Stimulated activated CD4-positive, alpha-beta T cell treated with anti-CD3 and anti-CD28 coated beads, Interleukin-2, amount 100 ng/mL, for 48 hours (primary cell): Measurements from ENCODE around the gene MATCAP1.

Experiments
- DNase-seq, 2 donors: peaks; one replicate each; pipeline ENCODE4 v3.0.0-alpha.2; 2020

Gene MATCAP1

DNA sequence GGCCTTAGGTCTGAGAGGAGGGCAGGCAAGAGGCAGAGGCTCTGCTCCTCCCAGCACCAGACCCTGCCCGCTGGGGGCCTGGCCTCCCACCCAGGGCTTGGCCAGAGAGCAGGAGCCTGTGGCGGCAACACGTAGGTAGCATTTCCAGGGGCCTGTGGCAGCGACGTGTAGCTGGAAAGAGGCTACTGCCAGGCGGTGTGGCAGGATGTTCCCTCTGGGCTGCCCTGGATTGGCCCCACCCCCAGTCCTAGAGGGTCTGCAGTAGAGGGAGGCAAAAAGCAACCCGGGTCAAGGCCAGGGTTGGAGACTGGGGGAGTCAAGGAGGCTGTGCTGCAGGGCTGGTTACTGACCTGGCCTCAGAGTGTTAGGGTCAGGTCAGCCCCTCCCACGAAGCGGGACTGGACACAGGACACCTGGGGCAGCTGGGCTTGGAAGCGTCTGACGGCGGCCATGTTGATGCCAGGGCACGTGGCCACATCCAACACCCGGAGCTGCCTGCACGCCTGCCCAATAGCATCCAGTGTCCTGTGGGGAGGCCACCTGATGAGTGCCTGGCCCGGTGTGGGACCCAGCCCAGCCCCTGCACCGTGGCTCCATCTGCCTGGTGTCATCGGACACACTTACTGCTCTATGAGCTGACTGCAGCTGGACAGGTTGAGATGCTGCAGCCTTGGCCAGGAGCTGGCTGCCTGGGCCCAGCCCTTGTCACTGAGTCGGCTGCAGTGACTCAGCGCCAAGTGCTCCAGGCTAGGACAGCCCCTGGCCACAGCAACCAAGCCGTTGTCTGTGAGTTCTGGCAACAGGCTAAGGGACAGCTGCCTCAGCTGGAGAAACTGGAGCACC lies 23.7 kb upstream of the MATCAP1 start:
- no peak for DNase-seq

DNA sequence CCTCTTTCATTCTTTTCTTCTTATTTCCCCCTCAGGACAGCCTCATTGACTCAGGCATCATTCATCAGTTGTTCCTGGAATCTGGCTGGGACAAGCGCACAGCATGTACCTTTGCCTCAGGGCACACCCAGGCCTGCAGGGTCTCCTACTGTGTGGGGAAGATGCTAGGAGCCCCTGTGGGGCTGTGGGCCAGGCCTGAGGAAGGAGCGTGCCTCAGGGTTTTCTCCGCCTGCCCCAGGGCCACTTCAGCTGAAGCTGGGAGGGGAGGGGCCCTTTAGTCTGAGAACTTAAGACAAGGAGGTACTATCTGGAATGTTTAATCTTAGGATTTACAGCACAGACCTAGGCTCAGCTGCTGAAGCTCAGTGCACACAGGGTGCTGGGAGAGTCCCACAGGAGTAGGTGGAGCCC lies 23.1 kb upstream of the MATCAP1 start:
- DNase-seq, result no peak

DNA sequence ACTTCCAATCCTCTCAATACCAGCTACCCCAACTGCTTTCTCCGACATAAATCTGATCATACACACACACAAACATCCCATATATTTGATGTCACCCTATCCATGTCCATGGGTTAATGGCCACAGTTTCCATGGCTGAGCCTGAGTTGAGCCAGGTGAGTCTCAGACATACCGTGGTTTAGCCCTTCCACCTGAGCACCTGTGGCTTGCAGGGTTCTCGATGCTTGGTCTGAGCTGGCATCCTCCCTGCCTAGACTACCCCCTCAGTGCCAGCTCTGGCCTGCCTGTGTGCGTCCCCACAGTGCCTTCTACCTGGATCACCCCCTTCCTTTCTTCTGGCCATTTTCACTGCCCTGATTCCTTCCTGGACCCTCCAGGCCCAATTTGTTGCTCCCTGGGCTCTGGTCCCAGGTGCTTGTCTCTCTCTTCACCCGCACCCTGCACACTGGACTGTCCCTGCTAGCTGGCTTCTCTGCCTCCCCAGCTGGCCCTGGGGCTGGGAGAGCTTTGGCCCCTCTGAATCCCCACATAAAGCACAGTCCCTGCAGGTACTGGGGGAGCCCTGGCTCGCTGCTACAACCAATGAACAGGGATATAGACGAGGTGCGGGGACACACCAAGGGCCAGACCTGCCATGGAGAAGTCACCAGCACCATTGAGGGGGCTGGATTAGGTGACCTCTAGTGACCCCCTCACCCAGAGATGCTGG lies 22.5 kb upstream of the MATCAP1 start:
- no peak for DNase-seq

DNA sequence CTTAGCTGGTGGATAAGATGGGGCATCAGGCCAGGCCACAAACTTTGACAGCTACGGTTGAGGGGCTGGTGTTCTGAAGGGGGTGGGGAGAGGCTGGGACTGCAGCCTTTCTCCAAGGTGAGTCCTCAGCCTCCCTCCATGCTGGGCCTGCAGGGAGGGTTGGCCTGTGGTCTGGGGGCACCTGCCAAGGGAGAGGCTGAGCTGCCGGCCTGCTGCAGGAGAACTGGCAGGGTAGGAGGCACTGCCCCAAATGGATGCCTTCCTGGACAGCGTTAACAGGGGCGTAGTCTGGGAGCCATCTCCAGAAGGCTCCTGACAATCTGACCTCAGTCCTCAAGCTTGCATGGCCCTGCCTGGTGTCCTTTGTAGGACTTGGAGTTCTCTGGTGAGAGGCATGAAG lies 20.3 kb upstream of the MATCAP1 start:
- DNase-seq, result no peak

DNA sequence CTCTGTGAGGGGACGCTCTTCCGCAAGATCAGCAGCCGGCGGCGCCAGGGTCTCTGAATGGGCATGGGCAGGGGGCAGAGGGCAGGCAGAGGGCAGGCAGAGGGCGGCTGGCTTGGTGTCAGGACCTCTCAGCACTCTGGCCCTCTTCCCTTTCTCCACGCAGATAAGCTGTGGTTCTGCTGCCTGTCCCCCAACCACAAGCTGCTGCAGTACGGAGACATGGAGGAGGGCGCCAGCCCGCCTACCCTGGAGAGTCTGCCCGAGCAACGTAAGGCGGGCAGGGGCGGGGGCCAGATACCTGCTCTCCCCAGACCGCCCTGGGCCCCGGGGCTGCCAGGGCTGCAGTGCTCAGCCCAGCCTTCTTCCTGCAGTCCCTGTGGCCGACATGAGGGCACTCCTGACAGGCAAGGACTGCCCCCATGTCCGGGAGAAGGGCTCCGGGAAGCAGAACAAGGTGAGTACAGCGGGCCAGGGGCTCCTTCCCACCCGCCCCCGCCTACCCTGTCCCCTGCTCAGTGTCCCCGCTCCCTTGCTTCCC lies 19.3 kb upstream of the MATCAP1 start:
- no peak for DNase-seq

DNA sequence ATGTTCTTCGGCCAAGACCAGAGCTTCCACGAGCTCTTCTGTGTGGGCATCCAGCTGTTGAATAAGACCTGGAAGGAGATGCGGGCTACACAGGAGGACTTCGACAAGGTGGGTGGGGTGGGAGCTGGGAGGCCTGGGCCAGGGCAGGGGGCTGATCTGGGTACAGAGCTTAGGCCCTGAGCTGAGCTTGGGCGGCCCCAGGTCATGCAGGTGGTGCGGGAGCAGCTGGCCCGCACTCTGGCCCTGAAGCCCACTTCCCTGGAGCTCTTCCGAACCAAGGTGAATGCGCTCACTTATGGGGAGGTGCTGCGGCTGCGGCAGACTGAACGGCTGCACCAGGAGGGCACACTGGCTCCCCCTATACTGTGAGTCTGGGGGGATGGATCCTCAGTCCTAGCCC lies 18.7 kb upstream of the MATCAP1 start:
- no peak for DNase-seq

DNA sequence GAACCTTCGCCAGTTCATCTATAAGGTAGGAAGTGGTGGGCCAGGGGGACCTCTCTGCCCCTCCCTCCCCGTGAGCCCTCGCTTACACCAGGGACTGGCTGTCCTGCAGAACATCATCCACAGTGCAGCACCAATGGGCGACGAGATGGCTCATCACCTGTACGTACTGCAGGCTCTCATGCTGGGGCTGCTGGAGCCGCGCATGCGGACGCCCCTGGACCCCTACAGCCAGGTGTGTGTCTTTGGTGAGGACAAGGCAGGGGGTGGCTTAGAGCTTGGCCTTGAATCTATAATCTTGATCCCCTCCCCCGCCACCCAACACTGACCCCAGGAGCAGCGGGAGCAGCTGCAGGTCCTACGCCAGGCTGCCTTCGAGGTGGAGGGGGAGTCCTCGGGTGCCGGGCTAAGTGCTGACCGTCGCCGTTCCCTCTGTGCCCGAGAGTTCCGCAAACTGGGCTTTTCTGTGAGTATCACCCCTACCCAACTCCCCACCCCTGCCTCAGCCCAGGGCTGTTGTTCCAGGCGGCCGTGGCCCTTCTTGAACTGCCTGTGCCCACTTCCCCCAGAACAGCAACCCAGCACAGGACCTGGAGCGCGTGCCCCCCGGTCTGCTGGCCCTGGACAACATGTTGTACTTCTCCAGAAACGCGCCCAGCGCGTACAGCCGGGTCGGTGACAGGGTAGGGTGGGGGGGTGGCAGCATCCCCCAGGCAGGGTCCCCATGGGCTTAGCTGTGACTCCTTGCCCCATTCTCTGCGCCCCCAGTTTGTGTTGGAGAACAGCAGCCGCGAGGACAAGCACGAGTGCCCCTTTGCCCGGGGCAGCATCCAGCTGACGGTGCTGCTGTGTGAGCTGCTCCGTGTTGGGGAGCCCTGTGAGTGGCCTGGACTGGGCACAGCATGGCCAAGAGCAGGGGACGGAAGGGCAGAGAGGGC lies 17.9 kb upstream of the MATCAP1 start:
- no peak for DNase-seq

DNA sequence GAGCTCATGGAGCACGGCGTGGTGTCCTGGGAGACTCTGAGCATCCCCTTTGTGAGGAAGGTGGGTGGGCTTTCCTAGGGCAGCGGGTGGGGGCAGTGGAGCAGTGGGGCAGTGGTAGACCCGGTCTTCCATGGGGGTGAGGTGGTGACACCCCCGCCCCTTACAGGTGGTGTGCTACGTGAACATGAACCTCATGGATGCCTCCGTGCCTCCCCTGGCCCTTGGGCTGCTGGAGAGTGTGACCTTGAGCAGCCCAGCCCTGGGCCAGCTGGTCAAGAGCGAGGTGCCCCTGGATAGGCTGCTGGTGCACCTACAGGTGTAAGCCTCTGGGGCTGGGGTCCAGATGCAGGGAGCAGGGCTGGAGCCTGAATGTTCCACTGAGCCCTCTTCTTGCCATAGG lies 16.7 kb upstream of the MATCAP1 start:
- no peak for DNase-seq

DNA sequence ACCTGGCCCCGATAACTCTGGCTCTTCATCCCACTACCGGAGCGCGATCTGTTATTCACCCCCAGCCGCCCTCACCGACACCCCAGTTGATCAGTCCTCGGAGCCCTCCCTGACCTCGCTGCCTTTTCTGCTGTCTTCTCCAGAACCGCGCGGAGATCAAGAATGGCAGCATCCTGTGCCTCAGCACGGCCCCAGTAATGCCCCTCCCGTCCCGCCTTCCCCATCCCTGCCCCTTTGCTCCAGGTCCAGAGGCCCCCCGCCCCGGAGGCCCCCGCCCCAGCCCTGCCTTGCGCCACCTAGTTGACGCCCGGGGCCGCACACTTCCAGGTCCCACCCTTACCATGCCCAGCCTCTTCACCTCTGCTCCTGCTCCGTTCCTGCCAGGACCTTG lies 16.0 kb upstream of the MATCAP1 start:
- DNase-seq, result no peak

DNA sequence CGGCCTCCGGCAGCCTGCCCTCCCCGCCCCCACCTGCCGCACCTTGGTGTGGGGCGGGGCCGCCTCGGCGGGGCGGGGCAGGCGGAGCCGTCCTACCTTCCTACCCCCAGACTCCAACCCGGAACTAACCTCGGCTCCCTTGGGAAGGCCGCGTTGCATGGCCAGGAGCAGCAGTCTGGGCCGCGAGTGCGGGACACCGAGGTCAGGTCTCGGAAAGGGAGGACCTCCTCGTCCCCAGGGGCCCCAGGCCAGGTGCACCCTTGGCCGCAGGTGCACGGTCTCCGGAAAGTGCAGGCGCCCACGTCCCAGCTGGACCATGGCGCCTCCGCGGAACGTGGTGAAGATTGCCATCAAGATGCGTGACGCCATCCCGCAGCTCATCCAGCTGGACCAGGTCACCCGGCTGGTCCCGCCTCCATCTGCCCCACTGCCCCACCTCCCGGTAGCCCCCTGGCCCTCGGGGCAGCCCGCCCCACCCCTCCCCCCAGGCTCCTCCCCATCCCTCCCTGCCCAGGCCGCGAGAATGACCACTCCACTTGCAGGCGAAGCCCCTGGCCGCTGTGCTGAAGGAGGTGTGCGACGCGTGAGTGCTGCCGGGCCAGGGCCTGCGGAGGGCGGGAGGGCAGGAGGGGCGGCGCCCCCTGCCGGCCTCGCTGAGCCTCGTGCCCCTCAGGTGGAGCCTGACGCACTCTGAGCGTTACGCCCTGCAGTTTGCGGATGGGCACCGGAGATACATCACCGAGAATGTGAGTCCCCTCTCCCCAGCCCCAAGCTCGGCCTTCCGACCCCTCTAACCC lies 15.4 kb upstream of the MATCAP1 start, which contains the start of gene ELMO3:
Gene ELMO3, plus strand, starts transcription at position 121 of the 797 bp plus-strand sequence. Its CDS starts 196 bp downstream, at position 317.
- DNase-seq, result no peak

DNA sequence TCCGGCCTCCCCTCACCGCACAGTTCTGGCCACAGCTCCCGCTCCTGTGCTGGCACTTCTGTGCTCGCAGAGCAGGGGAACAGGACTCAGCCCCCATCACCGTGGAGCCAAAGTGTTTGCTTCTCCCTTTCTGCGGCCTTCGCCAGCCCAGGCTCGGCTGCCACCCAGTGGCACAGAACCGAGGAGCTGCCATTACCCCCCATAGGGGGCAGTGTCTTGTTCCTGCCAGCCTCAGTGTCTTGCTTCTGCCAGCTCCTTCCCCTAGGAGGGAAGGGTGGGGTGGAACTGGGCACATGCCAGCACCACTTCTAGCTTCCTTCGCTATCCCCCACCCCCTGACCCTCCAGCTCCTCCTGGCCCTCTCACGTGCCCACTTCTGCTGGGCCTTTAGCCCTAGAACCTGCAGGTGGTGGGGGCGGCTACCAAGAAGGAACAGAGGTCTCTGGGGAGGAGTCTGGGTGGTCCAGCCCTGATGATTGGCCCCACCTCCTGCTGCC lies 14.5 kb upstream of the MATCAP1 start:
- no peak for DNase-seq

DNA sequence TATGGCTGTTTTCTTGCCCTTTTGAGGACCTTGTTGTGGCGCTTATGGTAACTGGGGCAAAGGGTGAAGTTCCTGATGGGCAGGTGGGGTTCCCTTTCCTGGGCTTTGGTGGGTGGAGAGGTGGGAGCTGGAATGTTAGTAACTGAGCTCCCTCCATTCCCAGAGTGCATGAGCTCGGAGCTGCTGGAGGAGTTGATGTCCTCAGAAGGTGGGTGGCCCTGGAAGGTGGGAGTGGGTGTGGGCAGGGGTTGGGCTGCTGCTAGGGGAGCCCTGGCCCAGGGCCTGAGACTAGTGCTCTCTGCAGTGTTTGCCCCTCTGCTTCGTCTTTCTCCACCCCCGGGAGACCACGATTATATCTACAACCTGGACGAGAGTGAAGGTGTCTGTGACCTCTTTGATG lies 13.9 kb upstream of the MATCAP1 start:
- no peak for DNase-seq

DNA sequence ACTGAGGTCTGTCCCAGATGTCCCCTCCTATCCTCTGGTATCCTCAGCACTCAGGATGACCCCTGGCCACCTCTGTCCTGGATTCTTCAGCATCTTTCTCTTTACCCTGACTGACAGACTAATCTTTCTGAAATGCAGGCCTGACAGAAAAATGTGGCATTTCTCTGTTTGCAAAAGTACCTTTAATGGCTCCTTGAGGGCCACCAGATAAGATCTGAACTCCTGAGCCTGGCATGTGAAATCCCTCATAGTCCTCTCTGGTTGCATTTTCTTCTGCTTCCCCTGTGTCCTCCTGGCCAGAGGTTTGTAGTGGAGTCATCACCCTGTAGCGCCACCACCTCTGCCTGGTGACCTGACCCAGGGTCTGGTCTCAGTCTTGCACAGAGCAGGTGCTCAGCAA lies 13.1 kb upstream of the MATCAP1 start:
- no peak for DNase-seq

DNA sequence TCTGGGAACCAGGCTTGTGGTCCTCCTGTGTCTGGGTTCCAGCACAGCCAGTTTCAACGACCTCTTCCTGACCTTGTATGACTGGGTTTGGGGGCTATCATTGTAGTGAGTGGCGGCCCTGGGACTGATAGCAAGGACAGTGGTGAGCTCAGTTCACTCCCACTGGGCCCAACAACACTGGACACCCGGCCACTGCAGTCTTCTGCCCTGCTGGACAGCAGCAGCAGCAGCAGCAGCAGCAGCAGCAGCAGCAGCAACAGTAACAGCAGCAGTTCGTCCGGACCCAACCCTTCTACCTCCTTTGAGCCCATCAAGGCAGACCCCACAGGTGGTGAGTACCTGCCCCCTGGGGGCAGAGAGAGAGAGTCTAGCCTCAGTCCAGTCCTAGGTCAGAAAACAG lies 11.9 kb upstream of the MATCAP1 start:
- DNase-seq, result no peak

DNA sequence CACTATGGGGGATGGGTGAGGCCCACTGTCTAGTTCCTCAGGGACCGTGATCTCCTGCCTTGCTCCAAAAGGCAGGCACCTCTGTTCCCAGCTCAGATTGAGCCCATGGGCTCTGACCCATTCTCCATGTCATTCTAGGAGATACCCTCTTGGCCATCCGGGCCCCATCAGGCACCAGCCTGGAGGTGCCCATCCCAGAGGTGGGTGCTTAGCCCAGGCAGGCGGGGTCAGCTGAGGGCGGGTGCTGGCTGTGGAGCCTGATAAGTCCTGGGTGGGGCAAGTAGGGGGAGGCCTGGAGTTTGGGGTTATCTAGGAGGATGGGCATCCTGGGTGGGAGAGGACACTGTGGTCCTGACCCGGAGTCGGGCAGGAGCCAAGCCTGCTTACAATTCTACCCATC lies 10.5 kb upstream of the MATCAP1 start:
- no peak for DNase-seq

DNA sequence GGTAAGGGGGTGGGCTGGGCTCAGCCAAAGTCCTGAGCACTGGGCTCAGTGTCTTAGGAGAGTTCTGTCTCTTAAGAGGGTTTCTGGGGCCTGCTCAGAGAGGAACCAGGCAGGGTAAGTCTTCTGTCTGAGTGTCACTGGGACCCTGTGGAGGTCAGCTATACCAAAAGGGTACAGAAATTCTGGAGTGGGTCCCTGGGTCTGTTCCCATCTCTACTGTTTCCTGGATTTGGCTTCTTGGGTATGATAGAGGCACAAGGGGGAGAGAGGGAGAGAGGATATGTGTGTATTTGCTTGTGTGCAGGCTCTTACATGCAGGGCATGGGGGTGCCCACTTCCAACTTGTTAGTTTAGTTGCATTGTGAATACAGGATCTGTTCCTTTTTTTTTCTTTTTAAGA lies 9.8 kb upstream of the MATCAP1 start:
- DNase-seq, result no peak

DNA sequence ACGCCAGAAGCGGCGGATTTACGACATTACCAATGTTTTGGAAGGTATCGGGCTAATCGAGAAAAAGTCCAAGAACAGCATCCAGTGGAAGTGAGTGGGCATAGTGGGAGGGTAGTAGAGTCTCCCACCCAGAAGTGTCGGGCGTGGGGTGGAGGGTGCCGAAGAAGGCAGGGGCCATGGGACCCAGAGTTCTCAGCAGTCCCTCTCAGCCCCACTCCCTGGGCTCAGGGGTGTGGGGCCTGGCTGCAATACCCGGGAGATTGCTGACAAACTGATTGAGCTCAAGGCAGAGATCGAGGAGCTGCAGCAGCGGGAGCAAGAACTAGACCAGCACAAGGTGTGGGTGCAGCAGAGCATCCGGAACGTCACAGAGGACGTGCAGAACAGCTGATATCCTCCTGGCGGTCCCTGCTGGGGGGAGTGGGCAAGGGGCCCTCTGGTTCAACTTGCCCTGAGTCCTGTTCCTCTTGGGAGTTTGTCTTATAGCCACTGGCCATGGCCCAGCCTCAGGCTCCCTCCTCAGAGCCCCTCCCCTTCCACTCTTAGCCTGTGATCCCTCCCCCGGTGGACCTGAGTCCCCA lies 9.1 kb upstream of the MATCAP1 start:
- DNase-seq, result no peak

DNA sequence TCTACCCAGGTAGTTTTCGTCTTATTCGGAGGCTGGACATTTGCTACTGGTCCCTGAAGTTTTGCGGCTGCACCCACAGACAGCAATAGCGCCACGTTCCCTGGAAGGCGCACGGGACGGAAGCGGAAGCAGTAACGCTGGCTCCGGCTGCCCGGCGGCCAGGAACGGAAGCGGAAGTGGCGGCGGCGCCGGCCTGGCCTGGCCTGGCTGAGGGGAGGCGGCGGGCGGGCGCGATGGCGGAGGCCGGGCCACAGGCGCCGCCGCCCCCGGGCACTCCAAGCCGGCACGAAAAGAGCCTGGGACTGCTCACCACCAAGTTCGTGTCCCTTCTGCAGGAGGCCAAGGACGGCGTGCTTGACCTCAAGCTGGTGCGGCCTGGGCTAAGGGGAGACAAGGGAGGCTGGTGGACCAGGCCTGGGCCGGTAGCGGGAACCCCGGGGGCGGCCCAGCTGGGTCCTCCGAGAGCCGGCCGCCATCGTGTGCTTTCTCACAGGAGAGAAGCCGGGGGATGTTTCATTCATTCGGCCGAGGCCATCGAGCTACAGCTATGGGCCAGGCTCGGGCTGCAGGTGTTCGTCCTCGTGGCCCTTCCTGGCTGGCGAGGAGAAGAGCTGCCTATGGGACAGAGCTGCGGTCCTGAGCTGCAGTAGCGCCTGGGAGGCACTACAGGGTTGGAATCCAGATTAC lies 8.4 kb upstream of the MATCAP1 start, which contains the start of gene E2F4:
Gene E2F4, plus strand, starts transcription at position 161 of the 687 bp plus-strand sequence. Its CDS starts 73 bp downstream, at position 234.
- DNase-seq, result peak; percentile 85 to 86

DNA sequence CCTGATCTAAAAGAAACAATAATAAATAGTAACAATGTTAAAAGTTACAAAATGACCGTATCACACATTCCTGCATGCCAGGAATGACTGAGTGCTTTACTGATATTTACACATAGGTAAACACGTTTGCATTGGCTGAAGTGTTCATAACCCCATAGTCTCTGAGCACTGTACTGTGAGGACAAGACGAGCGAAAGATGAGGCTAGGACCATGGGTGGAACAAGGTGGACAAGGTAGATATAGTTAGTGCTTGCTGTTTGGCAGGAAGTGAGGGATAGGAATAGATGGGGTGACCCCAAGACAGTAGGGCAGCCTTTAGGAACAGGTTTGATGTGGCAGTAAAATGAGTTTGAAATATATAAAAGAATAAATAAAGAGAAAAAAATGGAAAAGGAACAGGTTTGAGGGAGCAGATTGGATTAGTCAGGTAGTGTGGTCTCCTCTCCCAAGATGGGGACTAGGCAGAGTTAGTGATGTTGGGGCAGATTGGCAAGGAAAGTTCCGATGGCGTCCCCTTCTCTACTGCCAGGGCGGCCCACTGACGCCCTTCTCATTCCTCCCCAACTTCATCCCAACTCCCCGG lies 7.7 kb upstream of the MATCAP1 start:
- no peak for DNase-seq
